GM19193 (cell line): ENCODE data around the gene BDKRB1.

Source experiments
- POLR2A ChIP-seq: IDR thresholded peaks from 4 replicates; pipeline ENCODE4 v1.6.1; 2011; ENCODE audit not compliant: insufficient read depth, insufficient read length; ENCODE audit errors: extremely low read depth

BDKRB1 gene

GRCh38 chr14:96246539-96246847 lies 9.5 kb upstream of the BDKRB1 start:
- TF ChIP-seq POLR2A = no peak

DNA sequence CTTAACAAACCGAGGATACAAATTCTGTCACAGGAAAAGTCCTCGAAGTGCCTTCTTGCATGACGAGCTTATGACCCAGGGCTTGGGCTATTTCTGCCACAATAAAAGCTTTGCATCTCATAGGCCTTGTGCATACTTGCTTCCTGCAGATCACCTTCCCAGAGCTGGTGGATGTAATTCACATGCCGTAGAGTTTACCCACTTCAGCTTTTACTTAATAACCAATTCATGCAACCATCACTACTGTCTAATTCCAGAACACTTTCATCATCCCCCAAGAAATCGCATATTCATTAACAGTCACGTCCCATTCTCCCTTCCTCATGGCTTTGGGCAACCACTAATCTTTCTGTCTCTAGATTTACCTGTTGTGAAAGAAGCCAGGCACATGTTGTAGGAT lies 9.0 kb upstream of the BDKRB1 start:
- TF ChIP-seq POLR2A = no peak

DNA sequence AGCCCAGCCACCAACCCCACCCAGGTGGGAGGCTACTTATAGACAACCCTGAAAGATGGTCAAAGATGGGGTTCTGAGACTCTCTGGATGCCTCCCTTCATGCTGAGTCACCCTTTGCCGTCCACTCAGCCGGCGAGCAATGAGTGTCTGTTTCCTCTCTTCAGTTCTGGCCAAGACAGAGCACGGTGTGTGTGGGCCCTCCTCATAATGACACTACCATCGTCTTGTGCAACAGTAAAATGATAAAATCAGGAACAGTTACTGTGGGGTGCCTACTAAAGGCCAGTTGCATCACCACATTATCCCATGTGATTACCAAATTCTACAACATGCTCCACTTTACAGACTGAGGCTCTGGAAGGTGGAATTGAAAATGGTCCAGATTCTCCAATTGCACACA lies 7.0 kb upstream of the BDKRB1 start:
- TF ChIP-seq POLR2A = no peak

GRCh38 chr14:96250485-96250884 lies 5.5 kb upstream of the BDKRB1 start:
- TF ChIP-seq POLR2A = no peak

DNA sequence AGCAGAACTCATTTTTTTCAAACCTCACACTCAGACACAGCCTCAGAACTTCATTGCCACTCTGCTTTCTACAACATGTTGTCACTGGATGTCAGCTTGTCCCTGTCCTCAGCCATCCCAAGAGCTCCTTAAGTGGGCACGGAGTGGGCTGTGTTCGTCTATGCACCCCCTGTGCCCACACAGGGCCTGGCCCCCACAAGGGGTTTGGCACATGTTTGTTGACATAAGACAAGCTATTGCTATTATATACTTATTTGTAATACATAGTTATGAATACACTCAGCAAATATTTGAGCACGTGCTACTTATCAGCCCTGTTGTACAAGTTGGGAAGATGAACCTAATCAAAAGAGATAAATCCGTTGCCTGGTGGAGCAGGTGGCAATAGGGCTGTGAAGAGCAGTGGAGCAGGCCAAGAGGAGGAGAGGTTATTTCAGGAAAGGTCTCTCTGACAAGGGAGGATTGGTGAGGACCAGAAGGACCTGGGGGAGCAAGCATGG lies 4.3 kb upstream of the BDKRB1 start:
- TF ChIP-seq POLR2A = no peak

GRCh38 chr14:96252323-96252998 lies 3.5 kb upstream of the BDKRB1 start:
- no peak for TF ChIP-seq POLR2A

GRCh38 chr14:96252999-96253539 lies 2.9 kb upstream of the BDKRB1 start:
- TF ChIP-seq POLR2A = no peak

DNA sequence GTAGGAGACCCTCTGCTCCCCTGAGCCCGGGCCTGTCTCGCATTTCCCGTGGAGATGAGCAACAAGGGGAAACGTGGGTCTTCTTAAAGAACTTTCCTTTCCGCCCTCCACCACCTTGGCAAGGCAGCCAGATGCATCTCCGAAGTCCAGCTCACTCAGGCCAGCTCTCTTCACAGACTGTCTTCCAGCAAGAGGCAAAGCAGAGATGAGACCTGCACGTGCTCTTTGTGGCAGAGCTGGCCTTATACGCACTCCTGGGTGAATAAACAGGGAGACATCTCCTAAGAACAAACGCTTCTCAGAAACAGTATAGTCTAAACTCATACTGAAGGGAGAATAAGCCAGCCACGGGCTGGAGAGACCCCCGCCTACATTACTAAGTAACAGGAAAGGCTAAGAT lies 1.3 kb upstream of the BDKRB1 start:
- TF ChIP-seq POLR2A = no peak

DNA sequence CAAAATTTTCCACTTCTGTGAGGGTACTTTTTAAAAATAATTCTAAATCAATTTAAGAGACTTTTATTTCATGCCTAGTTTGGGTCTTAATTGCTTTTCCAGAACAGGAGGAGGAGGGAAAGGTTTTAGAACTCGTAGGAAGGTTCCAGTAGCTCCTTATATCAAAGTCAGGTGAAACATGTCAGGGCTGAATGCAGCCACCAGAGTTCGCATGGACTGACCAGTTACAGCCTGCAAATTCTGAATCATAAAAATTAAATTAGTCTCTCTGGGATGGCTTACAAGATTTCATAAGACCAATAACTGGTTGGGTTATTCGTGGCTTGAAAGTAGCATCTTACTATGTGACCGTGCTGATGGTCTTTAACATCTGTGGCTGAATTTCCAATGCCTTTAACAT lies 397 bp downstream of the BDKRB1 start:
- TF ChIP-seq POLR2A = no peak

DNA sequence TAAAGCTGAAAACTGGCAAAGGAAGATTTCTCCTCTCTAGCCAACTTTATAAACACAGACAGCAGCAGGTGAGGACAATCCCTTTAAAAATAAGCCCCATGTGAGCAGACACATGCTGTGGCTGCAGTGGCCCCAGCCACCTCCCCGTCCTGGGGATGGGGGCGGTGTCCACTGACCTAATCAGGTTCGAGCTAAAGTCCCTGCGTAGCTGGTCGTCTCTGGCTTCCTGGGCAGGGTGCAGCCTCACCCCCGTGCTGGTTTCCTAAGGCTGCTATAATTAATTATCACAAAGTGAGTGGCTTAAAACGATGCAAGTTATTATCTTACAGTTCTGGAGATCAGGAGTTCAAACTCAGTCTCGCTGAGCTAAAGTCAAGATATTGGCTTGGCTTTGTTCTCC lies 1.0 kb downstream of the BDKRB1 start:
- no peak for TF ChIP-seq POLR2A

DNA sequence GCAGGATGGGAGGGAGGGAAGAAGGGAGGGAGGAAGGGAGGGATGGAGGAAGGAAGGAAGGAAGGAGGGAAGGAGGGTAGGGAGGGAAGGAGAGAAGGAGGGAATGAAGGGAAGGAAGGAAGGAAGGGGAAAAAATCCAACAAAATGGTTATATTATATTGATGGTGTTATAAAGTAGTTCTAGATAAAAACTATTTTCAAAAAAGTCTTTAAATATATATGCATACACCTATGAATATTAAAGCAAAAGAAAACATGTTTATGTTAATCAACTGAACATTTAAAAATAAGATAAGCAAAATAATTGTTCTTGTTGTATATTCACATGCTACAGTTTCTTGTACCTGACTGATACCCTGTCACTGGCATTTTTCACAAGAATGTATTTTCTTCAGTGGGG lies 1.9 kb downstream of the BDKRB1 start:
- TF ChIP-seq POLR2A = no peak

DNA sequence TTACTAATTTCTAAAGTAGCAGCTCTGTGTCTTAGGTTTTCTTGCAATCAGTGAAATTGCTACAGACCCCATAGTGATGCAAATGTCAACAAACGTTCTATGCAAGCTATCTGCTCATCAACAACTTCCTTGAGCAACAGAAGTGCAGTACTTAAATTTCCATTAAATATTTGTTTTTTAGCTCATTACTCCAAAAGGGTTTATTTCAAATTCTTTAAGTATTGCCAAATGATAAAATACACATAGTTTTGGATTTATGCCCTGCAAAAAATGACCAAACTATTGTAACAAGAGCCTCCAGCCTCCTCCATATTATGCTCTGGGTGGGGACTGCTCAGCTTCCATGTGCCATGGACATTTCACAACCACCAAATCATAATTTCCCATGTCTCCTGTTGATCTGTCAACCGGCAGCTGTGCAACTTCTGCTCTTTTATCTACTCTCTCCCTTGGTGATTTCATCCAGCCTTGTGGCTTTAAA lies 4.4 kb downstream of the BDKRB1 start:
- TF ChIP-seq POLR2A = no peak

- TF ChIP-seq POLR2A = no peak
Observed at GRCh38 chr14:96261053-96261452, 5.0 kb downstream of the BDKRB1 start.

GRCh38 chr14:96261772-96262655 lies 6.0 kb downstream of the BDKRB1 start:
- TF ChIP-seq POLR2A = no peak

GRCh38 chr14:96263347-96264199 lies 7.6 kb downstream of the BDKRB1 start:
- no peak for TF ChIP-seq POLR2A
